Coronary artery (tissue), 2 donors: ENCODE results near the gene MBP.

Experiments
- DNase-seq: peaks from one replicate; pipeline ENCODE4 v3.0.0-alpha.2; 2017; ENCODE audit warnings: low spot score
- H3K27ac ChIP-seq, 2 donors: fragments of 200-600 bp; sonication (generic); one replicate each; pipeline ENCODE4 v1.5.1; 2016 to 2019
- H3K4me3 ChIP-seq: fragments of 200-600 bp; sonication (generic); 2 replicates; pipeline ENCODE4 v1.5.1; 2016; ENCODE audit warnings: mild to moderate bottlenecking, moderate library complexity
- CTCF ChIP-seq: fragments of 200-600 bp; sonication (generic); IDR thresholded peaks from one replicate; pipeline ENCODE4 v1.5.1; 2019; ENCODE audit warnings: antibody characterized with exemption

The MBP gene

DNA sequence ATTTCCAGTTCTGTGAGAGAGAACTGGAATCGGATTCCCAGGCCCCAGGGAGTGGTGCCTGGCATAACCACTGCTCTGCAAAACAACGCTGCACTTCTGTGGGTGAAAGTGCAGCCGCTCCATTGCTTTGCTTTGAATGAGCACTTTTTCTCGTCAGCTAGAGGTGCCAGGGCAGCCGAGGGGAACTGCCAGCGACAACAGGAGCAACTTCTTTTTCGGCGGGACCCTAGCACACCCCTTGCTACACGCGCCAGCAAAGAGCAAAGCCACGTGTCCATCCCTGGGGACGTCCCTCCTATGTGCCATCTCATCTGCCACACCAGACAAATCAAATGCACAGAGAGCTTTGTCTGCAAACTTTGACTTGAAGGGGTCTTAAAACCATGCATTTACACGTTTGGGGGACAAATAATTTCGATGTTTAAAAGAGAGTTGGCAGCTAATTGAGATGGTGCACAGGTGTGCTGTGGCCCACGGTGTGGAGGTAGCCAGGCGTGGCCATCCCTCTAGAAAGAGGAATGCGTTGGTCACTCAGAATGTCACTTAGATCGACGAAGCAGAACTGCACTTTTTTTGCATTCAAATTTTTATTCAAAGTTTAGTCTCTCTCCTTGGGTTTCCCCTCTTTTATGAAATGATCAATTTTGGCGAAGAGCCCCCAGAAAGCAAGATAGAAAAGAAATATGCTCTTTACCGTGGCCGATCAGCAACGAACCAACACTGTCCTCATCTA is 151.8 kb downstream of the MBP start:
- TF ChIP-seq CTCF: no peak
- DNase-seq: peak; percentile 53
- Histone ChIP-seq H3K27ac (no peak overlapping the region), H3K4me3 (no peak overlapping the region)

- TF ChIP-seq CTCF: no peak
- Histone ChIP-seq H3K27ac (no peak overlapping the region), H3K4me3 (no peak overlapping the region)
- DNase-seq: peak; percentile 38
Measured at GRCh38 chr18:76979906-76980305, 152.7 kb downstream of the MBP start.

- no peak for TF ChIP-seq CTCF
- Histone ChIP-seq H3K27ac (no peak overlapping the region), H3K4me3 (no peak overlapping the region)
- DNase-seq: peak; percentile 63
Measured at GRCh38 chr18:76979111-76979751, 153.4 kb downstream of the MBP start.

DNA sequence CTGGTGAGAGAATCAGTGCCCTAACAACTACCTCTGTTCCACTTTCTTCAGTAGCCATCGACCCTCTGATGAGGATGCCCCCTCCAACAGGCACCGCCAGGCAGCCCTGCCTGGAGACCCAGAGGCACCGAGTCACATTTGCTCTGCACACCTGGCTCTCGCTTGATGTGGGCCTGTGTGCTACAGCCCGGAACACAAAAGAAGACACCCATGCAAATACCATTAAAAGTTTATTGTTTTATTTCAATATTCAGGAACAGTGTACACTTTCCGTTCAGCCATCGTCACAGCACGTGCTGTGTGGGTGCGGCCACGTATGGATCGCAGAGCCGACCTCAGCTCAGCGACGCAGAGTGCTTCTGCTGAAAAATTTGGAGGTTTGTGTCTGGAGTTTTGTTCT is 154.0 kb downstream of the MBP start:
- peak; percentile 31 for DNase-seq
- TF ChIP-seq CTCF: no peak
- Histone ChIP-seq H3K27ac (no peak overlapping the region), H3K4me3 (no peak overlapping the region)

- Histone ChIP-seq H3K27ac (no peak overlapping the region), H3K4me3 (no peak overlapping the region)
- DNase-seq: peak; percentile 50
- TF ChIP-seq CTCF: no peak
Measured at GRCh38 chr18:76977684-76978232, 154.8 kb downstream of the MBP start.

- H3K4me3 ChIP-seq: no peak overlapping the region
- no peak overlapping the region for H3K27ac ChIP-seq
- no peak for TF ChIP-seq CTCF
- peak; percentile 61 for DNase-seq
Measured at GRCh38 chr18:76977108-76977621, 155.4 kb downstream of the MBP start.
